IMR-90 (cell line): Measurements from ENCODE around the gene SERPINA12. TPM values are rescaled to one million over a fixed set of nuclear protein-coding genes. Genes with fewer than 3 reads are reported as not detected.

ENCODE experiments used
- ATAC-seq: fragments of 200-7000 bp; cut with Tn5 transposase; 2 replicates; pipeline ENCODE4 v1.9.1; 2020; ENCODE audit warnings: low read depth, mild to moderate bottlenecking, moderate library complexity
- BruUV-seq: library from RNA; stranded (reverse); fragments of 400-500 nt; replicated peaks from 2 replicates; lab custom pipeline; 2021; lab: Mats Ljungman, UMichigan
- CTCF ChIA-PET: fragments of 300-600 bp; formaldehyde crosslinking; extraction: SDS; loops from one replicate; lab custom pipeline; 2021; ENCODE audit warnings: antibody characterized with exemption; lab: Yijun Ruan, JAX
- POLR2A ChIA-PET: fragments of 300-600 bp; sonication (Branson Sonifier 250); formaldehyde crosslinking; loops from one replicate; lab custom pipeline; 2022; ENCODE audit warnings: antibody characterized with exemption; ENCODE audit not compliant: unreplicated experiment; lab: Charles Lee
- DNase-seq: peaks from one replicate; pipeline ENCODE4 v3.0.0; 2013
- H2AFZ ChIP-seq: replicated peaks from 2 replicates; pipeline ENCODE3; 2013; ENCODE audit warnings: low read length, mild to moderate bottlenecking; ENCODE audit not compliant: poor library complexity
- H2AK5ac ChIP-seq: 2 replicates; pipeline ENCODE4 v1.6.1; 2013; ENCODE audit warnings: low read depth, low read length, inconsistent platforms
- H2AK9ac ChIP-seq: replicated peaks from 2 replicates; pipeline ENCODE3; 2013; ENCODE audit warnings: mild to moderate bottlenecking, low read depth, low read length, moderate library complexity; ENCODE audit not compliant: poor library complexity
- H2BK120ac ChIP-seq: 2 replicates; pipeline ENCODE4 v1.6.1; 2013; ENCODE audit warnings: low read depth, low read length, inconsistent platforms
- H2BK15ac ChIP-seq: 3 replicates; pipeline ENCODE4 v1.6.1; 2013; ENCODE audit warnings: low read depth, low read length, inconsistent platforms
- H2BK20ac ChIP-seq: 2 replicates; pipeline ENCODE4 v1.6.1; 2013; ENCODE audit warnings: low read depth, mild to moderate bottlenecking, inconsistent platforms, low read length, moderate library complexity
- H2BK5ac ChIP-seq: 2 replicates; pipeline ENCODE4 v1.6.1; 2013; ENCODE audit warnings: mild to moderate bottlenecking, low read depth, low read length, inconsistent platforms; ENCODE audit not compliant: poor library complexity, severe bottlenecking
- H3K14ac ChIP-seq: replicated peaks from 2 replicates; pipeline ENCODE4 v1.6.1; 2013; ENCODE audit warnings: low read depth, low read length, inconsistent platforms
- H3K18ac ChIP-seq: 2 replicates; pipeline ENCODE4 v1.6.1; 2013; ENCODE audit warnings: low read depth, low read length, control low read depth
- H3K23ac ChIP-seq: 2 replicates; pipeline ENCODE4 v1.6.1; 2013; ENCODE audit warnings: low read depth, low read length, inconsistent platforms
- H3K27ac ChIP-seq: 2 replicates; pipeline ENCODE4 v1.5.1; 2013; ENCODE audit warnings: mild to moderate bottlenecking, control low read depth, low read length; ENCODE audit not compliant: insufficient read depth
- H3K27me3 ChIP-seq: 2 replicates; pipeline ENCODE4 v1.6.1; 2013; ENCODE audit warnings: low read length; ENCODE audit not compliant: control insufficient read depth, insufficient read depth
- H3K36me3 ChIP-seq: 2 replicates; pipeline ENCODE4 v1.6.1; 2013; ENCODE audit warnings: low read length, mixed read lengths; ENCODE audit not compliant: control insufficient read depth, insufficient read depth
- H3K4ac ChIP-seq: 2 replicates; pipeline ENCODE4 v1.6.1; 2013; ENCODE audit warnings: low read depth, low read length, inconsistent platforms
- H3K4me1 ChIP-seq: 2 replicates; pipeline ENCODE4 v1.6.1; 2013; ENCODE audit warnings: low read length, mixed read lengths; ENCODE audit not compliant: control insufficient read depth, insufficient read depth
- H3K4me2 ChIP-seq: 2 replicates; pipeline ENCODE4 v1.6.1; 2013; ENCODE audit warnings: low read depth, mild to moderate bottlenecking, control low read depth, low read length, moderate library complexity
- H3K4me3 ChIP-seq: 2 replicates; pipeline ENCODE4 v1.5.1; 2013; ENCODE audit warnings: low read depth, mild to moderate bottlenecking, control low read depth, low read length, moderate library complexity; ENCODE audit not compliant: insufficient read depth
- H3K56ac ChIP-seq: 2 replicates; pipeline ENCODE4 v1.6.1; 2013; ENCODE audit warnings: low read length, inconsistent platforms; ENCODE audit not compliant: insufficient read depth; ENCODE audit errors: extremely low read depth
- H3K79me1 ChIP-seq, 2 experiments: 2 replicates each; pipeline ENCODE4 v1.6.1; 2013; ENCODE audit warnings: low read length in 2 of 2, inconsistent platforms in 1 of 2, low read depth in 1 of 2
- H3K9ac ChIP-seq: 2 replicates; pipeline ENCODE4 v1.6.1; 2013; ENCODE audit warnings: low read depth, low read length, control low read depth
- H3K9me1 ChIP-seq: 2 replicates; pipeline ENCODE4 v1.6.1; 2013; ENCODE audit warnings: low read length, inconsistent platforms; ENCODE audit not compliant: insufficient read depth
- H3K9me3 ChIP-seq: 2 replicates; pipeline ENCODE4 v1.6.1; 2013; ENCODE audit warnings: low read length; ENCODE audit not compliant: control insufficient read depth, insufficient read depth
- H4K20me1 ChIP-seq: 2 replicates; pipeline ENCODE4 v1.6.1; 2013; ENCODE audit warnings: low read length, inconsistent platforms; ENCODE audit not compliant: insufficient read depth
- H4K5ac ChIP-seq: 2 replicates; pipeline ENCODE4 v1.6.1; 2013; ENCODE audit warnings: mild to moderate bottlenecking, low read depth, low read length, control low read depth
- H4K8ac ChIP-seq, 2 experiments: 2 replicates each; pipeline ENCODE4 v1.6.1; 2013; ENCODE audit warnings: low read depth in 2 of 2, low read length in 2 of 2, control low read depth in 1 of 2, inconsistent platforms in 1 of 2
- H4K91ac ChIP-seq: 2 replicates; pipeline ENCODE4 v1.6.1; 2013; ENCODE audit warnings: low read depth, low read length, inconsistent platforms; ENCODE audit not compliant: insufficient read depth
- BHLHE40 ChIP-seq: fragments of 150-350 bp; IDR thresholded peaks from 2 replicates; pipeline ENCODE4 v1.6.1; 2016; ENCODE audit warnings: mild to moderate bottlenecking, low read depth, low read length
- CEBPB ChIP-seq: IDR thresholded peaks from 2 replicates; pipeline ENCODE4 v1.6.1; 2012; ENCODE audit warnings: low read depth, low read length, improper control_type of control experiment
- CTCF ChIP-seq: conservative IDR thresholded peaks from 2 replicates; pipeline ENCODE4 v1.5.1; 2012; ENCODE audit warnings: mild to moderate bottlenecking, low read depth, low read length, improper control_type of control experiment
- MXI1 ChIP-seq: IDR thresholded peaks from 2 replicates; pipeline ENCODE4 v1.6.1; 2012; ENCODE audit warnings: low read depth, mild to moderate bottlenecking, low read length, moderate library complexity, borderline replicate concordance
- RAD21 ChIP-seq: IDR thresholded peaks from 2 replicates; pipeline ENCODE4 v1.6.1; 2012; ENCODE audit warnings: low read length, improper control_type of control experiment
- RCOR1 ChIP-seq: IDR thresholded peaks from 2 replicates; pipeline ENCODE4 v1.6.1; 2012; ENCODE audit warnings: mild to moderate bottlenecking, low read length, improper control_type of control experiment; ENCODE audit not compliant: insufficient replicate concordance
- WGBS, 2 experiments: methylation state at CpG; one replicate each; pipeline versions ENCODE4 v1.1.5 to v1.1.7; 2013; ENCODE audit warnings: missing lambda C conversion rate in 2 of 2; ENCODE audit not compliant: insufficient read length in 1 of 2; ENCODE audit errors: extremely low coverage in 2 of 2; 5-methylcytosine and 5-hydroxymethylcytosine counted together
- dilution Hi-C: fragments of 300-500 bp; cut with HindIII; formaldehyde crosslinking; loops from one replicate; pipeline ENCODE4 v1.14.3; 2018; ENCODE audit warnings: low sequenced_read_pairs; ENCODE audit not compliant: unreplicated experiment
- in situ Hi-C: fragments of 300-500 bp; cut with MboI; formaldehyde crosslinking; loops from 3 replicates; pipeline ENCODE4 v1.14.3; 2019; ENCODE audit warnings: low sequenced_read_pairs, inconsistent platforms, mixed read lengths
- intact Hi-C: fragments of 100-400 bp; cut with micrococcal nuclease; formaldehyde crosslinking; loops from 2 replicates; pipeline ENCODE4 v1.10.0; 2022
- polyA plus RNA-seq, 3 experiments: library from polyadenylated mRNA; depleted of rRNA; stranded (reverse); fragments of >200 nt; gene quantifications; 2 replicates each; pipeline ENCODE4 v1.2.3, GENCODE V29; 2012; ENCODE audit warnings: low replicate concordance in 1 of 3
- total RNA-seq: library from RNA; depleted of rRNA; stranded (reverse); fragments of >200 nt; gene quantifications from 2 replicates; pipeline ENCODE4 v1.2.3, GENCODE V29; 2012

Gene SERPINA12
- total and polyA plus RNA-seq, 2 of the 4 experiments (the other 2 are of a cell fraction): not detected

GRCh38 chr14:94460631-94461416 is 48.4 kb downstream of the SERPINA12 start:
- 40% methylated on average over 1 of the region's 8 CpGs; no CpG with 5 or more reads in 1 of the 2 experiments for WGBS, 2 experiments
- H3K27me3 ChIP-seq: no peaks in the 10 kb centered on the region
- H2BK120ac ChIP-seq: no peak overlapping the region
- dilution Hi-C loops: no loop called here
- H3K36me3 ChIP-seq: no peaks in the 10 kb centered on the region
- no peaks in the 10 kb centered on the region for H3K9me1 ChIP-seq
- no peak overlapping the region for H4K91ac ChIP-seq
- H3K56ac ChIP-seq: no peak overlapping the region
- no peaks in the 10 kb centered on the region for H4K20me1 ChIP-seq
- ATAC-seq (no peak), DNase-seq (no peak)
- no peak overlapping the region for H2AK9ac ChIP-seq
- no peak overlapping the region for H2BK5ac ChIP-seq
- H3K23ac ChIP-seq: no peak overlapping the region
- no peak overlapping the region for H3K14ac ChIP-seq
- H2AFZ ChIP-seq: no peak overlapping the region
- no peak overlapping the region for H2BK20ac ChIP-seq
- no peak overlapping the region for H3K4me2 ChIP-seq
- H4K5ac ChIP-seq: no peak overlapping the region
- no TSS peak for BruUV-seq
- no peak overlapping the region for H3K27ac ChIP-seq
- no peak overlapping the region for H3K9ac ChIP-seq
- no peaks in the 10 kb centered on the region for H3K9me3 ChIP-seq
- in situ Hi-C loops: no loop called here
- ChIA-PET POLR2A (no interaction called here), CTCF (no interaction called here)
- TF ChIP-seq RCOR1: no peak
- no peak for TF ChIP-seq BHLHE40
- TF ChIP-seq CEBPB: no peak
- TF ChIP-seq MXI1: no peak
- TF ChIP-seq RAD21: no peak
- no peak for TF ChIP-seq CTCF
- intact Hi-C loops: no loop called here
- no peak overlapping the region for H4K8ac ChIP-seq
- H2BK15ac ChIP-seq: no peak overlapping the region
- H3K79me1 ChIP-seq: no peaks in the 10 kb centered on the region
- no peak overlapping the region for H3K4ac ChIP-seq
- no peaks in the 10 kb centered on the region for H3K4me1 ChIP-seq
- no peak overlapping the region for H3K18ac ChIP-seq
- no peak overlapping the region for H2AK5ac ChIP-seq
- no peak overlapping the region for H3K4me3 ChIP-seq
